ENCODE results near the gene ZBTB20.

ZBTB20 gene

GRCh38 chr3:114756506-114757279 is 390.4 kb downstream of the ZBTB20 start:
- DNase-seq = no peak

GRCh38 chr3:114746502-114746901 is 400.6 kb downstream of the ZBTB20 start:
- no peak for DNase-seq

DNA sequence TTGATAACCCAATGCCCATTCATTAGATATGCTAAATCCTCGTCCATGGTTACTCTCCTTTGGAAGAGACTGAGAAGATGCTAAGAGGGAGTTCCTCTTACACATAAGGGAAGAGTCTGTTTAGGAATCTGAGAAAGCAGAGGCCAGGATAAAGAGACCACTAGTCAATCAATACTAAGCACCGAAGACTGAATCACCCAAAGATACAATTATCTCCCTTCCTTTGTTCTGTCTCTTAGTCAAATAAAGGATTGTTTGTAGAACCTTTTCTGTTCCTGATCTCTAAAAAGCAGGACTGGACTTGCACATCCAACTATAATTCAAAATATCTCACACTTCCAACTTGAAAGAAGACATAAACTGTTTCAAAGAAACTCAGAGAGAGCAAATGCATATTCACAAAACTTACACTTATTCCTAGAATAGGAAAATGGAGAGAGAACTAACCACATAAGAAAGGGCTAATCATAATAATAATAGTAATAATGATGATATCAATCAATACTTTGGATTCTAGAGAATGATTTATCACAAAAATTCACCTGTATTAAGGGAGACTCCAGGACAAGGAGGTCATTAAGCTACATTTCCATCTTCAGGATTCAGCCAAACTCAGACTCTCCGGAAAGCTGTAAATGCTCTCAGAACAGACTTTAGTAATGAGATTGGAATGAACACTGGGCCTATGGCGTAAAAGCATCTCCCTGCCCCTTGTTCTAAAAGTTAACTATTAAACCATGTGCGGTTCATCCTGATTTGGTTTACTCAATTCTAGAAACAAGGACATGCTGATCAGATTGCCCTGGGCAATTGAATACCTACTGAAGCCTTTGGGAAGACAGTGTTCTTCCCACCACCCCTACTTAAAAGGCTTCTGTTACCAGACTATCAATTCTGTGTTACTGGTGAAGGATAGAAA is 401.5 kb downstream of the ZBTB20 start:
- DNase-seq = no peak

GRCh38 chr3:114743746-114744485 is 403.2 kb downstream of the ZBTB20 start:
- no peak for DNase-seq

- DNase-seq = no peak
Measured at GRCh38 chr3:114741066-114741465, 406.0 kb downstream of the ZBTB20 start.

DNA sequence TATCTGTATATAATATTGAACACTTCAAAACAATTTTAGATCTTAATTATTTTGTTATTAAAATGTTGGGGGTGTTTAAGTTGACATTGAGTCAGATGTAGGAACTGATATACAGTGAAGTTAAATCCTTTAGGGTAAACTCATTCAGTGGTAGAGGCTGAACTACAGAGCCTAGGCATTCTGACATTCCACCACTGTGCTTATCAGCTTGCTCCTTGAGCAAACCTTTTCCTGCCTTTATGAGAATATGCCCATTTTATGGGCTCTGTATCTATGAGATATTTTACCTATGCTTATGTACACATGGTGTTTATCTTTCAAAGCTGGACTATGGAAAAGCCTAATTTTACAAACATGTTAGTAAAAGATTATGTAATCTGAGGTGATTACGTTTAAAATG is 407.5 kb downstream of the ZBTB20 start:
- DNase-seq = no peak

GRCh38 chr3:114732353-114732752 is 414.7 kb downstream of the ZBTB20 start:
- no peak for DNase-seq

DNA sequence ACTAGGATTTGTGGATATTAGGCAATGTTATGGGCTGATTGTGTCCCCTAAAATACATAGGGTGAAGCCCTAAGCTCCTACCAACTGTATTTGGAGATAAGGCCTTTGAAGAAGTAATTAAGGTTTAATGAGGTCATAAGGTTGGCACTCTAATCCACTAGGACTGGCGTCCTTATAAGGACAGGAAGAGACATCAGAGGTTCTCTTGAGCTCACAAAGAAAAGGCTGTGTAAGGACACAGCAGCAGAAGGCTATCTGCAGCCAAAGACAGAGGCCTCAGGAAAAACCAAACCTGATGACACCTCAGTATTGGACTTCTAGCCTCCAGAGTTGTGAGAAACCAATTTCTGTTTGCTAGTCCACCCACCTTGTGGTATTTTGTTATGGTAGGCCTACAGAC is 416.7 kb downstream of the ZBTB20 start:
- no peak for DNase-seq

DNA sequence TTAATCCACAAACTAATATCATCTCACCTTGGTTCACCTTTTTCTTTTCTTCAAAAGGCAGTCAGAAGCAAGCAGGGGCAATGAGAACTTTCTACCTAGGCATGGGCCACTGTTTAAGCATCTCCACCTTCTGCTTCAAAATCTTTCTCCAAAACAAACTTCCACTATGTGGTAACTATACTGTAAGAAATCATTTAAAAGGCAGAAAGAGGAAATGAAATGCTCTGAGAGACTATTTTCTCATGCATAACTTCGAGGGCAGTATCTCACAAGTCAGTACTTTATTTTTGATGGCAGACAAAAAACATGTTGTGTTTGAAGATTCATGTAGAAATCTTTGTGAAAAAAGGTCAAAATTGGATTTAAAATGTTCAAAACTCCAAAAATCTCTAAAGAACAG is 419.7 kb downstream of the ZBTB20 start:
- no peak for DNase-seq

DNA sequence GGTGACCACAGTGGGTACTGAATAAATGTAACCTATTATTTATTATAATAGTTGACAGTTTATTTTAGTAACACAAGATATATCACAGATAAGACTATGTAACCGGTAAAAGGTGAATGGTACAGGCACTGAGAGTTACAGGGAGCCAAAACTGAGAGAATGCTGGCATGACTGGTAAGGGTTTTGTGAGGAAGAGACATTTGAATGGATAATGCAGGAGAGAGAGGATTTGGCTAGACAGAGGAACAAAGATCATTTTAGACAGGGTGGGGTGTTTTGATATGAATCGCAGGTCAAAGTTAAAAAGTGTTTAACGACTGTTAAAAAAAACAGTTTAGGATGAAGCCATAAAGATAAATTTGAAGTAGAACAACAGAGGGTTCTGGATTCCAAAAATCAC is 421.1 kb downstream of the ZBTB20 start:
- DNase-seq = no peak

DNA sequence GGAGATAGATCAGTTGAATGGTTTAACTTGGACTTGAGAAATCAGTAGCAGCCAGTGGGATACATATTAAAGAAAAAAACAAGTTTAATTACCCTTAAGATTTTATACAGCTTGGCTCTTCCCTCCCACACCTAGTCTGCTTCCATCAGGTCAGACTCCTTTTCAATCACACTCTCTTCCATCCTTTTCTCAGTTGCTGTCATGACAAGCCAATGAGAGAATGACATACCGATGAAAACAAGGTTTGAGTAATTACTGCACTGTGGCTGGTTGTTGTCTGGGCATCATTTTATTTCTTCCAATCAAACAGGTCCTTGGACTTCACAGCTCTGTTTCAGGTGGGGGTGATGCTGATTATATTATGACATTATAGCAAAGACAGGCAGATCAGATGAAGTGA is 424.6 kb downstream of the ZBTB20 start:
- no peak for DNase-seq

DNA sequence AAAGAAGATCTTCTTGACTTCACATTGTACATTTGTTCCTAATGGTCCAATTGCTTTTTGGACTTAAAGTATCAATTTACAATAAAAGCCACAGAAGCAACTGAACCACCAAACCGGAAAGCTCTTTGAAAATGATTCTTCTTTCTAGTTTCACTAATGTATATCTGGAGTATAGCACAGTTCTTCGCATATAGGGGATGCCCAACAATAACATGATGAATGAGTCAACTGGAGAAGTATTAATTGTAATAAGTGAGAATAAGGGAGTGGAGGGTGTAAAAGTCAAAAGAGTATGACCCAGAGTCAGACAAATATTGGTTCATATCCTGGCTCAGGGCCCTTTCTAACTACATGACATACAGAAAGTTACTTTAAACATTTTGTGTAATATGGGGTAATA is 425.2 kb downstream of the ZBTB20 start:
- DNase-seq = no peak

DNA sequence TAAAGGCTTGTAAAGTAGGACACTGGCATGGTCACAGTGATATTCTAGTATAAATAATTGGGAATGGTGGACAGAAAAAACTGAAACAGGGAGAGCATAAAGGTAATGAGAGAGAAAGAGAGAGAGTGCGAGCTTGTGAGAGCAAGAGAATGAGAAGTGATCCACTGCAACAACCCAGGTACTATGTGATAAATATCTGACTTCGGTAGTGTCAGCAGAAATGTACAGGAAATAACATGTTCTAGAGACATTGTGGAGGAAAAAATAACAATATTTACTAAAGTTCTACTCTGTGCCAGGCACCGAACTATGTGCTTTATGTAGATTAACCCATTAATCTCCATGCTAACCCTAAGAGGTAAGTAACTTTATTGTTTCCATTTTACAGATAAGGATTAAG is 425.9 kb downstream of the ZBTB20 start:
- DNase-seq = no peak

DNA sequence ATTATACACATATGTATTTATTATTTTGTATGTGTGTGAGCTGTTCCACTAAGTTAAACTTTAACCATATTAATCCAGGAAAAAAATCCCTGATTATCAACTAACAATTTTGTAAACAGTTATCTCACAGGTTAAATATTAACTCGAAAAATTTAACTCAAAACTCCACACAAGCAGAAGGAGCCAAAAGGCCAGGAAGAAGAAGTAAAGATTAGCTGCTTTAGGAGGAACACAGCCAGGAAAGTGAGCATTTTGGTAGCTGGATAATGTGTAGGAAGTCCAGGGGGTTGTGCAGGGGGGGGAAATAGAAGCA is 428.2 kb downstream of the ZBTB20 start:
- no peak for DNase-seq

- DNase-seq = no peak
Measured at GRCh38 chr3:114718071-114718897, 428.8 kb downstream of the ZBTB20 start.

- DNase-seq = no peak
Measured at GRCh38 chr3:114716916-114717315, 430.2 kb downstream of the ZBTB20 start.

GRCh38 chr3:114716126-114716525 is 431.0 kb downstream of the ZBTB20 start:
- no peak for DNase-seq

- DNase-seq = no peak
Measured at GRCh38 chr3:114714957-114715460, 432.1 kb downstream of the ZBTB20 start.

DNA sequence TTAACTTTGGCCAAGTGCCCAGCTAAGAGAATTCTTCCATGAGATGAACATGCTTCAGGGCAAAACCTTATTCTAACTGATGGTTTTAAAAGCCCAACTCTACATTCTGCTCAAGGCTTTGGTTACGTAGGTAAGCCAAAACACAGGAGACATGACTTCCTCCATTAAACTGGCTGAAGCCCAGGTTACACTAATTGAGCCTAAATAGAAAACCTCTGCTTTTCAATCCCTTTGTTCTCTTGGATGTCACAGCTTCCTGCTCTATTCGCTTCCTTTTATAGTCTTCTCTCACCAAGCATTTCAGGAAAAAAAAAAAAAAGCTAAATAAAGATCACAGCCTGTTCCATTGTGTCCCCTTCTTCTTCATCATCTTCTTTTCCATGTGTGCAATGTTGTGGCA is 432.9 kb downstream of the ZBTB20 start:
- DNase-seq = no peak

DNA sequence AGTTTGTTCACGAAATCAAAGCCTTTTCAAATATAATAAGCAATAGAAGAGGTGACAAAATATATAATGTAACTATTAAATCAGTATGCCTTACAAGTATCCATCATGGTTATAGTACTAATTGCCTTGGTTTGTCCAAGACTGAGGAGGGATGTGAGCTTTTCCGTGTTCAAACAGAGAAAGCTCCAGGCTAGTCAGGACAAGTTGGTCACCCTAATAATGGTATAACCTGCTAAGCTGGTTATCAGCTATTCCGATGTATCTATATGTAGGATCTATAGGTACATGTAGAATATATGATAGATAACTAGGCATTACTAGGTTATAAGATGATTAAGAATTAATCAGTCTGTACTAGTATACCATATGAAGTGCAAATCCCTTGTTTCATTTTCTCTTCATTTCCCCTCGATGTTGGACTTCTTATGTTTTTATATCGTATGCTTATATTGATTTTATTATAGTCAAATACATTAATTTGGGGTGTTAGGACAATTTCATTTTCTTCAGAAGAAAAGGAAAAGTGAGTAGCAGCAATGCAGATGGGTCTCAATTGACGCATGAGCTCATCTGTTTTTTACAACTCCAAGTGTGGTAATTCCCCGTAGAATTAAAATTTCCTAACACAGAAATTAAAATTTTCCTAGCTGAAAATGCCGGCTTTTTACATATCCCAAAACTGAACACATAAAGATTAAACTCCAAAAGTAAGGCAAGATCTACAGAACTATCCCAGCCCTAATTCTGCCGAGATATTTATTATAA is 434.2 kb downstream of the ZBTB20 start:
- no peak for DNase-seq

DNA sequence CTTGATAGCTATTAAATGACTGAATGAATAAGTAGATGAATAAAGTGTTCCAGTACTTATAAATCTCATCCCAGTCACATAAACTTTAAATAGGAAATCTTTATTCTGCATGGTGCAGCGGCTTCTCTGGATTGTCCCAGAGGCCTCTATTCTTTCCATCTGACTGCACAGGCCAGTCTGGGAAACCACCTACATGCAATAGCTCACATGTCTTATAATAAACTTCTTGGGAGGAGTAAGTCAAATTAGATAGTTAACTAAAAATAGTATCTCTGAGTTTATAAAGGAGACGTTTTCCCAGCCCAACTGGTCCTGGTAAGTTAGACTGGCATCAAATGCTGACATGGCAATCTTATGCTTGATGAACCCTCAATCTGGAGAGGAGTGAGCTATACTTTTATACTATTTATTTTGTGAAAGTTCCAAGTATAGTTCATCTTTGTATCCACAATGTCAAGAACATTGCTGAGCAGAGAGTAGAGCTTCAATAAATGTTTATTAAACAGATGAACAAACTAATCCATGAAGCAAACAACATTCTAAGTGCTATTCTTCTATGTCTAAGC is 435.7 kb downstream of the ZBTB20 start:
- DNase-seq = no peak

Data from T-helper 9 cell (primary cell).